Type B pancreatic cell (in vitro differentiated cells): ENCODE data around the gene DARS1. TPM values are rescaled to one million over a fixed set of nuclear protein-coding genes. Genes with fewer than 3 reads are reported as not detected.

Experiments
- DNase-seq: peaks from one replicate; pipeline ENCODE4 v3.0.0; 2021; ENCODE audit warnings: mixed read lengths; ENCODE audit not compliant: unreplicated experiment; ENCODE audit errors: extremely low spot score
- H3K27ac Mint-ChIP-seq: 2 replicates; pipeline ENCODE4 v1.8.0; 2021; ENCODE audit warnings: mild to moderate bottlenecking, mixed read lengths
- H3K27me3 Mint-ChIP-seq: 2 replicates; pipeline ENCODE4 v1.8.0; 2021; ENCODE audit warnings: mixed read lengths
- H3K36me3 Mint-ChIP-seq: 2 replicates; pipeline ENCODE4 v1.8.0; 2021; ENCODE audit warnings: mixed read lengths
- H3K4me1 Mint-ChIP-seq: one replicate; pipeline ENCODE4 v1.8.0; 2021; ENCODE audit warnings: mixed read lengths; ENCODE audit not compliant: unreplicated experiment
- H3K4me3 Mint-ChIP-seq: 2 replicates; pipeline ENCODE4 v1.8.0; 2021; ENCODE audit warnings: mild to moderate bottlenecking, mixed read lengths
- H3K9me3 Mint-ChIP-seq: 2 replicates; pipeline ENCODE4 v1.8.0; 2021; ENCODE audit warnings: mixed read lengths
- CTCF ChIP-seq: fragments of 200-600 bp; sonication (generic); conservative IDR thresholded peaks from 2 replicates; pipeline ENCODE4 v1.5.0; 2021; ENCODE audit warnings: antibody characterized with exemption, mild to moderate bottlenecking
- total RNA-seq: library from RNA; stranded (reverse); gene quantifications from 2 replicates; pipeline ENCODE4 v1.2.1, GENCODE V29; 2021; ENCODE audit warnings: low replicate concordance

DARS1 gene
- total RNA-seq, 1 donor from 2014 or later, result 58.4 TPM

- DNase-seq, result no peak
- no peaks in the 10 kb centered on the region for H3K36me3 Mint-ChIP-seq
- no peak for TF ChIP-seq CTCF
- H3K27ac Mint-ChIP-seq, result peak overlapping the region; percentile 87
- H3K4me3 Mint-ChIP-seq, result peak overlapping the region; percentile 75
- no peaks in the 10 kb centered on the region for H3K9me3 Mint-ChIP-seq
- H3K27me3 Mint-ChIP-seq, result peaks cover 9% of the 10 kb centered on the region
- H3K4me1 Mint-ChIP-seq, result peaks cover 23% of the 10 kb centered on the region
Measured at GRCh38 chr2:136024616-136025015, 39.2 kb upstream of the DARS1 start.

- H3K27me3 Mint-ChIP-seq, result peaks cover 9% of the 10 kb centered on the region
- H3K9me3 Mint-ChIP-seq, result no peaks in the 10 kb centered on the region
- no peak overlapping the region for H3K27ac Mint-ChIP-seq
- H3K36me3 Mint-ChIP-seq, result no peaks in the 10 kb centered on the region
- no peak for TF ChIP-seq CTCF
- H3K4me1 Mint-ChIP-seq, result peaks cover 27% of the 10 kb centered on the region
- no peak for DNase-seq
- H3K4me3 Mint-ChIP-seq, result no peak overlapping the region
Measured at GRCh38 chr2:136024185-136024584, 38.8 kb upstream of the DARS1 start.

- no peak overlapping the region for H3K4me3 Mint-ChIP-seq
- peaks cover 27% of the 10 kb centered on the region for H3K4me1 Mint-ChIP-seq
- no peak for TF ChIP-seq CTCF
- no peak for DNase-seq
- H3K27ac Mint-ChIP-seq, result no peak overlapping the region
- peaks cover 13% of the 10 kb centered on the region for H3K27me3 Mint-ChIP-seq
- no peaks in the 10 kb centered on the region for H3K9me3 Mint-ChIP-seq
- H3K36me3 Mint-ChIP-seq, result no peaks in the 10 kb centered on the region
Measured at GRCh38 chr2:136023416-136023815, 38.0 kb upstream of the DARS1 start.

- Mint-ChIP-seq H3K4me3 (no peak overlapping the region), H3K4me1 (peaks cover 26% of the 10 kb centered on the region), H3K36me3 (no peaks in the 10 kb centered on the region), H3K9me3 (no peaks in the 10 kb centered on the region), H3K27ac (no peak overlapping the region), H3K27me3 (peaks cover 13% of the 10 kb centered on the region)
- DNase-seq, result no peak
- TF ChIP-seq CTCF, result no peak
Measured at GRCh38 chr2:136022396-136023146, 37.1 kb upstream of the DARS1 start.

GRCh38 chr2:136021976-136022375 lies 36.5 kb upstream of the DARS1 start:
- Mint-ChIP-seq H3K4me3 (no peak overlapping the region), H3K4me1 (peaks cover 22% of the 10 kb centered on the region), H3K27ac (no peak overlapping the region)

More at GRCh38 chr2:136021976-136022375, 36.5 kb upstream of the DARS1 start:
- H3K27me3 Mint-ChIP-seq, result peaks cover 13% of the 10 kb centered on the region
- TF ChIP-seq CTCF, result no peak
- no peaks in the 10 kb centered on the region for H3K36me3 Mint-ChIP-seq
- no peaks in the 10 kb centered on the region for H3K9me3 Mint-ChIP-seq
- no peak for DNase-seq
